Duodenal mucosa (tissue), 2 donors: Measurements from ENCODE around the gene DCTN3.

Experiments
- H3K27ac ChIP-seq: one replicate; pipeline ENCODE4 v1.7.0; 2013; ENCODE audit warnings: low read depth, low read length
- H3K27me3 ChIP-seq, 2 donors: one replicate each; pipeline ENCODE4 v1.7.0; 2013; ENCODE audit warnings: low read length in 2 of 2, control low read depth in 1 of 2; ENCODE audit not compliant: insufficient read depth in 2 of 2, control insufficient read depth in 1 of 2
- H3K36me3 ChIP-seq, 2 donors: one replicate each; pipeline ENCODE4 v1.7.0; 2013; ENCODE audit warnings: low read length in 2 of 2, control low read depth in 1 of 2; ENCODE audit not compliant: insufficient read depth in 2 of 2, control insufficient read depth in 1 of 2
- H3K4me1 ChIP-seq, 2 donors: one replicate each; pipeline ENCODE4 v1.7.0; 2013; ENCODE audit warnings: low read length in 2 of 2, control low read depth in 1 of 2; ENCODE audit not compliant: insufficient read depth in 2 of 2, control insufficient read depth in 1 of 2
- H3K4me3 ChIP-seq, 2 donors: one replicate each; pipeline ENCODE4 v1.7.0; 2013; ENCODE audit warnings: low read length in 2 of 2, low read depth in 1 of 2
- H3K9ac ChIP-seq, 2 donors: one replicate each; pipeline ENCODE4 v1.7.0; 2013; ENCODE audit warnings: low read length in 2 of 2, low read depth in 1 of 2
- H3K9me3 ChIP-seq, 2 donors: one replicate each; pipeline ENCODE4 v1.7.0; 2013; ENCODE audit warnings: low read length in 2 of 2, control low read depth in 1 of 2; ENCODE audit not compliant: control insufficient read depth in 1 of 2

Gene DCTN3

GRCh38 chr9:34566322-34566721 lies 54.0 kb downstream of the DCTN3 start:
- H3K4me3 ChIP-seq, result no peak overlapping the region
- H3K36me3 ChIP-seq, result no peaks in the 10 kb centered on the region
- H3K9ac ChIP-seq, result no peak overlapping the region
- peaks cover 0 to 2% of the 10 kb centered on the region in 2 donors for H3K9me3 ChIP-seq
- no peak overlapping the region for H3K27ac ChIP-seq
- H3K27me3 ChIP-seq, result peaks cover 0 to 10% of the 10 kb centered on the region in 2 donors
- H3K4me1 ChIP-seq, result peaks cover 12 to 24% of the 10 kb centered on the region in 2 donors

- H3K27me3 ChIP-seq, result peaks cover 0 to 10% of the 10 kb centered on the region in 2 donors
Measured at GRCh38 chr9:34565856-34566255, 54.4 kb downstream of the DCTN3 start.

GRCh38 chr9:34564617-34565016 lies 55.7 kb downstream of the DCTN3 start:
- H3K36me3 ChIP-seq, result no peaks in the 10 kb centered on the region

More at GRCh38 chr9:34565856-34566255, 54.4 kb downstream of the DCTN3 start:
- H3K9me3 ChIP-seq, result peaks cover 0 to 2% of the 10 kb centered on the region in 2 donors
- no peak overlapping the region for H3K27ac ChIP-seq
- H3K4me3 ChIP-seq, result no peak overlapping the region
- H3K4me1 ChIP-seq, result peaks cover 12 to 23% of the 10 kb centered on the region in 2 donors
- no peaks in the 10 kb centered on the region for H3K36me3 ChIP-seq
- H3K9ac ChIP-seq, result no peak overlapping the region

More at GRCh38 chr9:34564617-34565016, 55.7 kb downstream of the DCTN3 start:
- Histone ChIP-seq H3K4me1 (peaks cover 18 to 23% of the 10 kb centered on the region in 2 donors), H3K9me3 (peaks cover 0 to 2% of the 10 kb centered on the region in 2 donors), H3K9ac (no peak overlapping the region), H3K27me3 (peaks cover 0 to 10% of the 10 kb centered on the region in 2 donors), H3K4me3 (no peak overlapping the region), H3K27ac (no peak overlapping the region)
